ENCODE results near the gene MTFMT.

- TF ChIP-seq, protein P1, sequence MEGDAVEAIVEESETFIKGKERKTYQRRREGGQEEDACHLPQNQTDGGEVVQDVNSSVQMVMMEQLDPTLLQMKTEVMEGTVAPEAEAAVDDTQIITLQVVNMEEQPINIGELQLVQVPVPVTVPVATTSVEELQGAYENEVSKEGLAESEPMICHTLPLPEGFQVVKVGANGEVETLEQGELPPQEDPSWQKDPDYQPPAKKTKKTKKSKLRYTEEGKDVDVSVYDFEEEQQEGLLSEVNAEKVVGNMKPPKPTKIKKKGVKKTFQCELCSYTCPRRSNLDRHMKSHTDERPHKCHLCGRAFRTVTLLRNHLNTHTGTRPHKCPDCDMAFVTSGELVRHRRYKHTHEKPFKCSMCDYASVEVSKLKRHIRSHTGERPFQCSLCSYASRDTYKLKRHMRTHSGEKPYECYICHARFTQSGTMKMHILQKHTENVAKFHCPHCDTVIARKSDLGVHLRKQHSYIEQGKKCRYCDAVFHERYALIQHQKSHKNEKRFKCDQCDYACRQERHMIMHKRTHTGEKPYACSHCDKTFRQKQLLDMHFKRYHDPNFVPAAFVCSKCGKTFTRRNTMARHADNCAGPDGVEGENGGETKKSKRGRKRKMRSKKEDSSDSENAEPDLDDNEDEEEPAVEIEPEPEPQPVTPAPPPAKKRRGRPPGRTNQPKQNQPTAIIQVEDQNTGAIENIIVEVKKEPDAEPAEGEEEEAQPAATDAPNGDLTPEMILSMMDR (conservative IDR thresholded peaks at IDR 0.05; ENCODE audit: low read depth, low read length), result no peak
- TF ChIP-seq RFX5 (IDR thresholded peaks at IDR 0.05; ENCODE audit: low read depth, low read length), result no peak
Observed at GRCh38 chr15:65055201-65055870, 25.9 kb upstream of the MTFMT start.

Measured in IMR-90 (cell line).